ENCODE measurements around the gene PRMT7.
"Not testable (repeated sequence)": the region's sequence is repeated elsewhere in the genome, so short reads cannot be mapped to it uniquely, and the experiment has no call there.

PRMT7 gene

GRCh38 chr16:68283801-68284598 is 26.8 kb upstream of the PRMT7 start:
- no peak for DNase-seq

DNA sequence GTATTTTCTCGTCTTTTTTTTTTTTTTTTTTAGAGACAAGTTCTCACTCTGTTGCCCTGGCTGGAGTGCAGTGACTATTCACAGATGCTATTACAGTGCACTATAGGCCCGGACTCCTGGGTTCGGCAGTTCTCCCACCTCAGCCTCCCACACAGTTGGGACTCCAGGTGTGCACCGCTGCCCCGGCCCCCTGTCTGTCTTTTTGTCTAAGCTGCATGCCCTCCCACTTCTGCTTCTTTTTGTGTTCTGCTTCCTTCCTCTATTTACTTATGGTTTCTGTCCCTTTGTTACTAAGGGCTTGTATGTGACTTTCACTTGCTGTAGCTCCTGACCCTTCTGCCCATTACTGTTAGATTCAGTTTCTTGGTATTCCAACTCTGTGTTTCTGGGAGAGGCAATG is 26.0 kb upstream of the PRMT7 start:
- DNase-seq, result no peak

GRCh38 chr16:68285683-68286082 is 25.1 kb upstream of the PRMT7 start:
- no peak for DNase-seq

DNA sequence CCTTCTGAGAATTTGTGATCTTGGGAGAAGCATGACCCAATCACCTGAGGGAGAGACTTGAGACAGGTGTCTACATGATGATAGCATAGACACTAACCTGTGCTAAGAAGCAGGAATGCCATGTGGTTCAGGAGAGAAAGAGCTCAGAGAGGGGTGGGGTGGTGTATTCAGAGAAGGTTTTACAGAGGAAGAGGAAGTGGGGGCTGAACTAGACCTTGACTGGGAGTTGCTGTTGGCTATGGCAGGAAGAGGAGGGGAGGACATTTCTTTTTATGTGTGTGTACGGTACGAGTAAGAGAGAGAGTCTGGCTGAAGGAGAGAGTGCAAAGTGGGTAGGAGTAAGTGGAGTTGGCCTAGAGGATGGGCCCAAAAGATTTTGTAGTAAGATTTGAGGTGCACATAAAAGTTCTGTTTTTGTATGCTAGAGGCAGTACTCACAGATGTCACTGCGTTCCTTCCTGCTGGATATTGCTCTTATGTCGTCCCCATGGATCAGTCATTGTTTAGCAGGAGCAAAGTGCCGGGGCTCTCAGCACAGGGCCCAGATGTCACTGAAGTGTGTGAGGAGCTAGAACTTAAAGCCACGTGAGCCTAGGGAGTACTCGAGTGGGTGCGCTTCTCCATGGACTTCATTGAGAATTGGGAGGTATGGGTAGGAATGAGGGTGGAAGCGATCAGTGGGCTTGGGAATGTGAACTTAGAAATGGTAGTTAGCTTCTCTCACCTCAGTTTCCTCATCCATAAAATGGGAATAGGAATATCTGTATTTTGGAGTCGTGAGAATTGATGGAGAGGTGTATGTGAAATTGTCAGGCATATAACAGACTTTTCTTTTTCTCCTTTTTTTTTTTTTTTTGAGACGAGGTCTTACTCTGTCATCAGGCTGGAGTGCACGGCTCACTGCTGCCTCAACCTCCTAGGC is 24.4 kb upstream of the PRMT7 start:
- no peak for DNase-seq

- no peak for DNase-seq
These were observed 23.3 kb upstream of the PRMT7 start for GRCh38 chr16:68287276-68288251.

DNA sequence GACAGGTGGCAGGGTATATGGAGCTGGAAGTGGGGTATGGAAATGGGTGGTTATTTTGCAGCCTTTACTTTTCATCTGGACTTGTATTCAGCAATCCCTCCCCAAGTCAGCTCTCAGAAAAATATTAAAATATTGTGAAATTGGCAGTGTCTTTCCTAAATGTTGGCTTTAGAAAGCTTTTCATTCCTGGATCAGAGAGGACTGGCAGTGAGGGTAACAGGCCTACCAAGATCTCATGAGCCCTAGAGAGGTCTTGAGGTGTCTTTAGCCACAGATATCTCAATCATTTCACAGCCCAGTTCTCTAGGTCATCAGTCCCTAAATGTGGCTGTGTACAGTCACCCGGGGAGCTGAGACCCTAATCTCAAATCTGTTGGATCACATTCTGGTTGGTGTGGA is 22.6 kb upstream of the PRMT7 start:
- DNase-seq, result no peak

DNA sequence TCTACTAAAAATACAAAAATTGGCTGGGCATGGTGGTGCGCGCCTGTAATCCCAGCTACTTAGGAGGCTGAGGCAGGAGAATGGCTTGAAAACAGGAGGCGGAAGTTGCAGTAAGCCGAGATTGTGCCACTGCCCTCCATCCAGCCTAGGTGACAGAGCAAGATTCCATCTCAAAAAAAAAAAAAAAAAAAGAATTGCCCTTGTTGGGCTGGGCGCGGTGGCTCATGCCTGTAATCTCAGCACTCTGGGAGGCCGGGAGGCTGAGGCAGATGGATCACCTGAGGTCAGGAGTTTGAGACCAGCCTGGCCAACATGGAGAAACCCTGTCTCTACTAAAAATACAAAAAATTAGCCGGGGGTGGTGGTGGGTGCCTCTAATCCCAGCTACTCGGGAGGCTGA is 22.0 kb upstream of the PRMT7 start:
- not testable (repeated sequence) for DNase-seq

- no peak for DNase-seq
These were observed 21.6 kb upstream of the PRMT7 start for GRCh38 chr16:68289202-68289601.

DNA sequence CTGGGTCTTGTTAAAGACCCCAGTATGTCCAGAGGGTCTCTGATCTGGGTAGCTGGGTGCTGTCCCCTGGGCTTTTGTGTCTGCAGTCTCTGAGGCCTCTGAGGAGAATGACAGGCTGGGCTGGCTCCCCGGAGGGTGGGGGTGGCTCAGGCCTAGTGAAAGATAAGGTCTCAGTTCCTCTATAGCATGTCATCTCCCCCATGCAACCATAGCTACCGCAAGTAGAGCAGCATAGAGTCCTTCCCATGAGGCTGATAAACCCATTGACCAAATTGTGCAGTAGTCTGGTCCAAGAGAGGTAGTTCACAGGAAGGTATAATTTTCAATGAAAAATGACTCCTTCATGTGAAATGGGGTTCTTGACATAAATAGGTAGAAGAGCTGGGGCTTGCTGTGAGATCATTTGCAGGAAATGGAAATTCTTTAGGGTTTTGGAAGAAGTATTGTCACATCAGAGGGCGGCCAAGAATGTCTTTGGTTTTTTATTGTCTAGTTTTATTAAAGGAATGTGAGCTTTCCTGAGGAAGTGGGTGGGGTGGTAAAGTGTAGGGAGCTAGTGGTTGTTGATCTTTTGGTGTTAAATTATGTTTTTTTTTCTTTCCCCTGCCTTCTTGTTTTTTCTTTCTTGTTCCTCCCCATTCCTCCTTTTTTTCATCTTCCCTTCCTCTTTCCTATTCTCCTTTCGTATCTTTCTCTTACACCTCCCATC is 21.0 kb upstream of the PRMT7 start:
- DNase-seq, result no peak

DNA sequence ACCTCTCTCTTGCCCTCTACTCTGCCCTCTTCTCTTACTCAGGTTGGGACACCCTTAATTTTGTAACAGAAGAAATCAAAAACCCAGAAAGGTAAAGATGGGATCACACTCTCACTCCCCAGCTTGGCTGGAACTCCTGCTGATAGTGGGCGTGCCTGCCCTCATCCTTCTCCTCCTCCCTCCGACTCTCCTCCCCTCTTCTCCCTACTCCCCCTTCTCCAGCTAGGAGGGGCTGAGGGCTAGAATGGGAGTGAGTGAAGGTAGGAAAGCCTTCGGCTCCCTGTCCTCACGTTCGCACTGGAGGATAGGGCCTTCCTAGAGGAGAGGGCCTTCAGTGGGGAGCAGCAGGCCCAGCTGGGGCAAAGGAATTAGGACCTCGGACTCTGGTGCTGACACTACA is 20.4 kb upstream of the PRMT7 start:
- DNase-seq, result no peak

DNA sequence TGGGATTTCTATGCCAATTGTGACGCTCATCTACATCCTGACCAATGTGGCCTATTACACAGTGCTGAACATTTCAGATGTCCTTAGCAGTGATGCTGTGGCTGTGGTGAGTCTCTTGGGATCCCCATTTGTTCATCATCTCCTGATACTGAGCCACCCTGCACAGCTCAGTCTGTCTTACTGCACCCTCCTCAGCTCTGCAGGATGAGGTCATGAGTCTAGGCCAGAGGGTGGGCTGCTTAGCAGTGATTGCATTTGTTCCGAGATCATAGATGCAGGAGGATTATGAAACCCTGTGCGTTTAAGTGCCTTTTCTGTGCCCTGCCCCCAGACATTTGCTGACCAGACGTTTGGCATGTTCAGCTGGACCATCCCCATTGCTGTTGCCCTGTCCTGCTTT is 19.6 kb upstream of the PRMT7 start:
- DNase-seq, result no peak

- no peak for DNase-seq
These were observed 18.4 kb upstream of the PRMT7 start for GRCh38 chr16:68292425-68292824.

DNA sequence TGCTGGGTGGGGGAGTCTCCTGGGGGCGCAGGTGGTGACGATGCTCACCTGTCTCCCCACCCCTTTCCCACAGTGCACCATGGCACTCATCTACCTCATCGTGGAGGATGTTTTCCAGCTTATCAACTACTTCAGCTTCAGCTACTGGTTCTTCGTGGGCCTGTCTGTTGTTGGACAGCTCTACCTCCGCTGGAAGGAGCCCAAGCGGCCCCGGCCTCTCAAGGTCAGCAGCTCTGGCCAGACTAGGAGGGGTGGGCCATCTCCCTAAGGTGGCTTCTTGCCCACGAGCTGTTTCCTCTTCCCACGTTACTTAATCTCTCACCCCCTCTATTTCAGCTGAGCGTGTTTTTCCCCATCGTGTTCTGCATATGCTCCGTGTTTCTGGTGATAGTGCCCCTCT is 14.5 kb upstream of the PRMT7 start:
- no peak for DNase-seq

- no peak for DNase-seq
These were observed 14.1 kb upstream of the PRMT7 start for GRCh38 chr16:68296693-68297092.

DNA sequence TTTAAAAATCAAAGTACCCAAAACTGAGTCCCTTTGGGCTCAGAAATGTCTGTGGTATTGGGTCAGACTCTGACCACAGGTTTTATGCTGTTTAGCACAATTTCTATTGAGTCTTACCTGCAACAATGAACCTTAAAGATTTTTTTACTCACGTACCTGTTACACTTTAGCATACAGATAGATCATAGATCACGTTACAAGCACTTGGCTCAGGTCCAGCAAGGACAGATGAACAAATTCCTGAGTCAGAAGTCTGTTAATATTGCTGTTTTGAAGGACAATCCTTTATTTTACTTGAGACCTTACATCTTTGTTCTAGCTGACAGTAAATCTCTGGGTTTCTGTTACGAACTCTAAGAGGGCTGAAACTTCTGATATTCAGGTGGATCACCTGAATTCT is 12.9 kb upstream of the PRMT7 start:
- DNase-seq, result no peak

- no peak for DNase-seq
These were observed 12.5 kb upstream of the PRMT7 start for GRCh38 chr16:68298312-68298711.

DNA sequence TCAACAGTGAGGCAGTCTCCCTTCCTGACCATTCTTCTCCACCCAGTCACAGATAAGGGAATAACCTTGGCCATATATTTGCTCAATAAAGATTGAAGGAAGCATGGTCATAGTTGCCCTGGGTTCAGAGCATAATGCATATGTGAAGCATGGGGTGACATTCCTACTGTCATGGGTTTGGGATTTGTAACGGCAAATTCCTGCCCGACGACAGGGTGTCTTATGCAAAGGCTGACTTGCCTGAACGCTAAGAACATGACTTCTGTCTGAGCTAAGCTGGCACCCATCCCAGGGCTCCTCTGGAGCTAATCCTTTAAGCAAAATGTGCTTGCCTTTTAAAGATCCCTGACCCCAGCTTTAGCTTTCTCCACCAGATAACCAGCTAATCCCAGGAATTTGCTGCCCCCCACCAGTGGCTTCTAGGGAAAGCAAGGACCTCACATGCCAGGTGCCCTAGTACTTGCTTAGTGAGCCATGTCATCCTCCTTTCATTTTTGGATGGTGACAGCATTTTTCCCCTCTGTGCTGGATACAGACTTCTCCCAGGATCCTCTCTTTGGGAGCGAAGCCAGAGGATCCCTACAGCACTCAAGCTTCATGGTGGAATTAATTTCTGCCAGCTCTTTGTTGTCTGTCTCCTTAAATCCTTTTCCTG is 11.8 kb upstream of the PRMT7 start:
- DNase-seq, result peak; percentile 15

DNA sequence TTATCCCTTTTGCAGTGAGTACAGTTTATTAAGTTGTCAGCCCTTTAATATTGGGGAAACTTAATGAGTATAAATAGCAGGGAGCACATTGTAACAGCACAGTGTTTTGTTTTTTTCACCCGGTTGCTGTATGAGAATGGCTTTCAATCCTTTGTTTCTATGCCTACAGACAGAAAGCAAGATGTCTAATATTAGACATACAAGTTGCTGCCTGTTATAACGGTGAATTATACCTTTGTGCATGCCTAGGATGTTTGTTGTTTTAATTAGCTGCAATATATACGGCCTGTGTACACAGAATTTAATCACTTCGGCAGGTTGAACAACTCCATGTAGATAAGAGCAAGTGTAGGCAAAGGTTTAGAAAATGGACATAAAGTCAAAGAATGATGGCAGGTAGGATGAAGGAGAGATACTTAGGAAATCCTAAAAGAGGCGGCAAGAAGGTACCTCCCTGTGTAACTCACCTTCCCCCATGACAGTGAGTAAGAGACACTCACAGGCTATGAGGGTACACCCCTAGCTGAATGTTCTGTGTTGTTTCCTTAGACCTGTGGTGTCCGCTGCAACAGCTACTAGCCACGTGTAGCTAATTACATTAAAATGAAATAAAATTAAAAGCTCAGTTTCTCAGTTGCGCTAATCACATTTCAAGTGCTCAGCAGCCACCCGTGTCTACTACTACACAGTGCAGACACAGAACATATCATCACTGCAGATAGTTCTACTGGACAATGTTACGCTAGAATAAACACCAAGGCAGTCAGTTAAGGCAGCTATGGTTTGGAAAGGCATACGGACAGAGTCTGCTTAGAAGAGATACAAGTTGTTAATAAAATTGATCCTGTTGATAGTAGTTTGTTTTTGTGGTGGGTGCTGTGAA is 11.0 kb upstream of the PRMT7 start:
- no peak for DNase-seq

DNA sequence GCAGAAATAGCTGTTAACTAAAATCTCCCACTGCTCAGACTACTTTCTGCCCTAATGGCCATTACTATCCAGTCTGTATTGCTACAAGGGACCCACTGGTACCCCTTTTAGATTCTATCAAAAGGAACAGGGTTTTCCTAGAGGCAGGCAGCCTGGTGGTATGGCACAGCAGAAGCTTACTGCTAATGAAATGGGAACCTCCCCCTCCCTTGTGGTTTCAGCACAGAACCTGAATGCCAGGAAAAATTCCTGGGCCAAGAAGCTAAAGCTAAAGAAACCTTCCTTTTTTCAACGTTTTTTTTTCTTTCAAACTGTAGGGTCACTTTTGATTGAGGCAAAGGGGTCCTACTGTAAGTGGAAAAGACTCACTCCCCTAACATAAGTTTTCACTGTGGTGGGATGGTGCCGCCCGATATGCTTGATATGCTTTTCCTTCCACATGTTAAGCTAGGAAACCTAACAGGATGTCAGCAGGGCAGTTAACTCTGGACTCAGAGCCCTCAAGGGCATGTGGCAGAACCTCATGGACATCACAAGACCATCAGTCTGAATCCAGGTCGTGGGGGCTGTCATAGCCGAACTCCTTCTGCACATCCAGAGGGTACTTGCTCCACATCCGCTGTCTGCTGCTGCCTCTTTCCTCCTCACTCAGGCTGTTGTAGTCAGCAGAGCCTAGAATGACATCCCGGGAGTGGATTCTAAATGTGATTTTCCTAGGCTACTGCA is 9.9 kb upstream of the PRMT7 start:
- DNase-seq, result no peak

DNA sequence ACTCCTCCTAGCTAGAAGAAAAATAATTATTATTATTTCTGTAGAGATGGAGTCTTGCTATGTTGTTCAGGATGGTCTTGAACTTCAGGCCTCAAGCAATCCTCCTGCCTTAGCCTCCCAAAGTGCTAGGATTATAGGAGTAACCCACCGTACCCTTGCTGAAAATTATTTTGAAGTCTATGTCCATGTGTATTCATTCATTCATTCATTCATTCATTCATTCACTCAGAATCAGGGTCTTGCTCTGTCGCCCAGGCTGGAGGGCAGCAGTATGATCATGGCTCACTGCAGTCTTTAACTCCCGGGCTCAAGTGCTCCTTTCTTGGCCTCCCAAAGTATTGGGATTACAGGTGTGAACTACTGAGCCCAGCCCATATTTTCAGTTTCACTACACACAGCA is 4.2 kb upstream of the PRMT7 start:
- DNase-seq, result no peak

Measured in kidney glomerular epithelial cell (primary cell).